Muscle of leg (tissue), 16 donors: Measurements from ENCODE around the gene SRA1. TPM values are rescaled to one million over a fixed set of nuclear protein-coding genes. Genes with fewer than 3 reads are reported as not detected.
"Not testable (repeated sequence)": the region's sequence is repeated elsewhere in the genome, so short reads cannot be mapped to it uniquely, and the experiment has no call there.

Source experiments
- DNase-seq: peaks from one replicate; pipeline ENCODE4 v3.0.0; 2013
- H3K27ac ChIP-seq: one replicate; pipeline ENCODE4 v1.5.1; 2013; ENCODE audit warnings: mild to moderate bottlenecking, low read length, control low read depth
- H3K27me3 ChIP-seq: one replicate; pipeline ENCODE4 v1.6.1; 2013; ENCODE audit warnings: low read length; ENCODE audit not compliant: control insufficient read depth, insufficient read depth
- H3K36me3 ChIP-seq: one replicate; pipeline ENCODE4 v1.6.1; 2013; ENCODE audit warnings: low read length; ENCODE audit not compliant: control insufficient read depth, insufficient read depth
- H3K4me1 ChIP-seq: one replicate; pipeline ENCODE4 v1.6.1; 2013; ENCODE audit warnings: low read length; ENCODE audit not compliant: control insufficient read depth, insufficient read depth
- H3K4me3 ChIP-seq: one replicate; pipeline ENCODE4 v1.5.1; 2013; ENCODE audit warnings: low read length, control low read depth
- H3K9me3 ChIP-seq: replicated peaks from 2 replicates; pipeline ENCODE4 v1.6.1; 2013; ENCODE audit warnings: low read depth, low read length; ENCODE audit not compliant: control insufficient read depth
- WGBS: methylation state at CpG from one replicate; pipeline ENCODE4 v1.1.5; 2013; ENCODE audit warnings: missing lambda C conversion rate; ENCODE audit not compliant: insufficient coverage; 5-methylcytosine and 5-hydroxymethylcytosine counted together
- long read RNA-seq, 11 donors: transcript quantifications; one replicate each; lab custom pipeline, GENCODE V29; 2026
- polyA plus RNA-seq, 8 donors: library from polyadenylated mRNA; unstranded; fragments of 120-200 nt; gene quantifications; one replicate each; pipeline versions ENCODE4 v1.2.1 to v1.2.3, GENCODE V29; 2013; ENCODE audit warnings: inconsistent platforms in 1 of 8, low replicate concordance in 1 of 8; ENCODE audit not compliant: insufficient read length in 8 of 8, insufficient read depth in 1 of 8
- total RNA-seq: library from RNA; stranded (reverse); fragments of 120-200 nt; gene quantifications from one replicate; pipeline ENCODE4 v1.2.4, GENCODE V29; 2013

The SRA1 gene
- total RNA-seq = 21.1 TPM
- polyA plus RNA-seq = 10 to 100 TPM; 20.6 to 28.9 (median 21.4) TPM
- long read RNA-seq, donor 1, transcript SRA1-201 (5 exons, 2,107 nt) = major isoform, 7 of 8 reads
- long read RNA-seq, donor 1, partial matches to known transcripts = 0 of 8 reads
- long read RNA-seq, donor 1, other reads (novel, unspliced or antisense) = 0 of 8 reads
- long read RNA-seq, donor 2, partial matches to known transcripts = 0 of 1 reads
- long read RNA-seq, donor 2, other reads (novel, unspliced or antisense) = 0 of 1 reads
- long read RNA-seq, donor 3, transcript SRA1-201 (5 exons, 2,107 nt) = major isoform, 10 of 12 reads
- long read RNA-seq, donor 3, partial matches to known transcripts = 0 of 12 reads
- long read RNA-seq, donor 3, other reads (novel, unspliced or antisense) = 0 of 12 reads
- long read RNA-seq, donor 4, transcript SRA1-201 (5 exons, 2,107 nt) = major isoform, 8 of 9 reads
- long read RNA-seq, donor 4, partial matches to known transcripts = 0 of 9 reads
- long read RNA-seq, donor 4, other reads (novel, unspliced or antisense) = 0 of 9 reads
- long read RNA-seq, donor 5, transcript SRA1-205 (4 exons, 1,466 nt) = minor isoform, 7 of 30 reads
- long read RNA-seq, donor 5, transcript SRA1-201 (5 exons, 2,107 nt) = major isoform, 21 of 30 reads
- long read RNA-seq, donor 5, partial matches to known transcripts = 0 of 30 reads
- long read RNA-seq, donor 5, other reads (novel, unspliced or antisense) = 0 of 30 reads
- long read RNA-seq, donor 6, transcript SRA1-201 (5 exons, 2,107 nt) = major isoform, 22 of 27 reads
- long read RNA-seq, donor 6, partial matches to known transcripts = 0 of 27 reads
- long read RNA-seq, donor 6, other reads (novel, unspliced or antisense) = 0 of 27 reads
- long read RNA-seq, donor 7, transcript SRA1-201 (5 exons, 2,107 nt) = major isoform, 16 of 20 reads
- long read RNA-seq, donor 7, partial matches to known transcripts = 0 of 20 reads
- long read RNA-seq, donor 7, other reads (novel, unspliced or antisense) = 0 of 20 reads
- long read RNA-seq, donor 8, transcript SRA1-201 (5 exons, 2,107 nt) = major isoform, 11 of 14 reads
- long read RNA-seq, donor 8, partial matches to known transcripts = 0 of 14 reads
- long read RNA-seq, donor 8, other reads (novel, unspliced or antisense) = 0 of 14 reads
- long read RNA-seq, donor 9, transcript SRA1-201 (5 exons, 2,107 nt) = major isoform, 9 of 12 reads
- long read RNA-seq, donor 9, partial matches to known transcripts = 0 of 12 reads
- long read RNA-seq, donor 9, other reads (novel, unspliced or antisense) = 0 of 12 reads
- long read RNA-seq, donor 10, transcript SRA1-201 (5 exons, 2,107 nt) = major isoform, 12 of 17 reads
- long read RNA-seq, donor 10, partial matches to known transcripts = 0 of 17 reads
- long read RNA-seq, donor 10, other reads (novel, unspliced or antisense) = 0 of 17 reads
- long read RNA-seq, donor 11, transcript SRA1-201 (5 exons, 2,107 nt) = major isoform, 10 of 12 reads
- long read RNA-seq, donor 11, partial matches to known transcripts = 0 of 12 reads
- long read RNA-seq, donor 11, other reads (novel, unspliced or antisense) = 0 of 12 reads

GRCh38 chr5:140557136-140557805 lies at the start of gene SRA1:
Gene SRA1, minus strand, starts transcription at chr5:140557473. Its CDS starts 21 bp downstream, at chr5:140557452.
- H3K4me1 ChIP-seq = peaks cover 14% of the 10 kb centered on the region
- no peaks in the 10 kb centered on the region for H3K9me3 ChIP-seq
- H3K27me3 ChIP-seq = no peaks in the 10 kb centered on the region
- peaks cover 40% of the 10 kb centered on the region for H3K36me3 ChIP-seq
- peak within 1 kb of the TSS; percentile 88 for H3K27ac ChIP-seq
- WGBS = under 1% methylated on average over 45 of the region's 46 CpGs
- peak; percentile 96 for DNase-seq
- peak within 1 kb of the TSS; percentile 54 for H3K4me3 ChIP-seq

DNA sequence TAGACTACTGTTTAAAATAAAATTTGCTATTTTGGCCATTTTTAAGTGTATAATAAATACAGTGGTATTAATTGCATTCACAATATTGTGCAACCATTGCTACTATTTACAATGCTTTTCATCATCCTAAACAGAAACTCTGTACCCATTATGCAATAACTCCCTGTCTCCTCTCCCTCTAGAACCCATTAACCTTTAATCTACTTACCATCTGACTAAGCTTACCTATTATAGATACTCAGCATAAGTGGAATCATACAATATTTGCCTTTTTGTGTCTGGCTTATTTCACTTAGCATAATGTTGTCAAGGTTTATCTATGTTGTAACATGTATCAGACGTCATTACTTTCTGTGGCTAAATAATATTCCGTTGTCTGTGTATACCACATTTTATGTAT lies 49.8 kb upstream of the SRA1 start:
- no peak for DNase-seq
- Histone ChIP-seq H3K4me1 (no peaks in the 10 kb centered on the region), H3K4me3 (no peak overlapping the region), H3K27ac (no peak overlapping the region), H3K27me3 (no peaks in the 10 kb centered on the region), H3K36me3 (no peaks in the 10 kb centered on the region), H3K9me3 (no peaks in the 10 kb centered on the region)
- no CpG with 5 or more reads among the region's 2 CpGs for WGBS

GRCh38 chr5:140605879-140606278 lies 48.6 kb upstream of the SRA1 start:
- no CpG with 5 or more reads among the region's 3 CpGs for WGBS

GRCh38 chr5:140603734-140604133 lies 46.5 kb upstream of the SRA1 start:
- DNase-seq = no peak
- Histone ChIP-seq H3K27ac (no peak overlapping the region), H3K4me1 (no peaks in the 10 kb centered on the region), H3K36me3 (no peaks in the 10 kb centered on the region), H3K9me3 (no peaks in the 10 kb centered on the region), H3K27me3 (no peaks in the 10 kb centered on the region), H3K4me3 (no peak overlapping the region)
- WGBS = no CpG with 5 or more reads among the region's 2 CpGs

More at GRCh38 chr5:140605879-140606278, 48.6 kb upstream of the SRA1 start:
- no peak for DNase-seq
- no peaks in the 10 kb centered on the region for H3K36me3 ChIP-seq
- no peak overlapping the region for H3K4me3 ChIP-seq
- no peaks in the 10 kb centered on the region for H3K27me3 ChIP-seq
- no peaks in the 10 kb centered on the region for H3K9me3 ChIP-seq
- H3K27ac ChIP-seq = no peak overlapping the region
- no peaks in the 10 kb centered on the region for H3K4me1 ChIP-seq

GRCh38 chr5:140603446-140603698 lies 46.1 kb upstream of the SRA1 start:
- not testable (repeated sequence) for H3K9me3 ChIP-seq, H3K27me3 ChIP-seq, H3K27ac ChIP-seq, H3K4me3 ChIP-seq, DNase-seq, H3K36me3 ChIP-seq, H3K4me1 ChIP-seq
- WGBS = no CpG with 5 or more reads among the region's 4 CpGs

GRCh38 chr5:140602147-140602546 lies 44.9 kb upstream of the SRA1 start:
- WGBS = 43% methylated on average over 1 of the region's 4 CpGs
- DNase-seq = no peak
- no peak overlapping the region for H3K27ac ChIP-seq
- no peaks in the 10 kb centered on the region for H3K36me3 ChIP-seq
- no peaks in the 10 kb centered on the region for H3K27me3 ChIP-seq
- H3K4me3 ChIP-seq = no peak overlapping the region
- no peaks in the 10 kb centered on the region for H3K4me1 ChIP-seq
- H3K9me3 ChIP-seq = no peaks in the 10 kb centered on the region

GRCh38 chr5:140600096-140600495 lies 42.8 kb upstream of the SRA1 start:
- no peak for DNase-seq
- Histone ChIP-seq H3K27ac (no peak overlapping the region), H3K36me3 (no peaks in the 10 kb centered on the region), H3K9me3 (no peaks in the 10 kb centered on the region), H3K4me3 (no peak overlapping the region), H3K4me1 (no peaks in the 10 kb centered on the region), H3K27me3 (no peaks in the 10 kb centered on the region)

GRCh38 chr5:140598836-140599235 lies 41.6 kb upstream of the SRA1 start:
- H3K27me3 ChIP-seq = no peaks in the 10 kb centered on the region
- DNase-seq = no peak
- H3K9me3 ChIP-seq = no peaks in the 10 kb centered on the region
- no peaks in the 10 kb centered on the region for H3K4me1 ChIP-seq
- no peak overlapping the region for H3K27ac ChIP-seq
- H3K36me3 ChIP-seq = no peaks in the 10 kb centered on the region
- no CpG with 5 or more reads among the region's 2 CpGs for WGBS
- no peak overlapping the region for H3K4me3 ChIP-seq

DNA sequence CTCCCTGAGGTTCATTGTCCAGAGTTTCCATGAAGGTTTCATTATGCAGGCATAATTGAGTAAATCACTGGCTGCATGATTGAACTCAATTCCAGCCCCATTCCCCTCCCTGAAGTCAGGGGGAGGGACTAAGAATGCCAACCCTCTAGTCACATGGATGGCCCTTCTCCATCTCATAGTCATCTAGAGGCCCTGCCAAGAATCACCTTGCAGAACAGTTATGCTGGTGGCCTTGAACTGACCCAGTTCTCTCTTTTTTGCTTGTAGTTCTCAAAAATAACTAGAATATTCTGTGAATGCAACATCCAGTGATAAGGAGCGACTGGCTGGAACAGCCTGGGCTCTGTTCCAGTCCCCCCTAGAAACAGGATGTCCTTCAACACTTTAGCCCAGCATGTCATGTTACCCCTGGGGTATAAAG lies 39.1 kb upstream of the SRA1 start:
- no peak overlapping the region for H3K27ac ChIP-seq
- no peak for DNase-seq
- no peaks in the 10 kb centered on the region for H3K9me3 ChIP-seq
- WGBS = 82% methylated on average over 1 of the region's 1 CpG
- no peaks in the 10 kb centered on the region for H3K36me3 ChIP-seq
- no peaks in the 10 kb centered on the region for H3K4me1 ChIP-seq
- H3K4me3 ChIP-seq = no peak overlapping the region
- no peaks in the 10 kb centered on the region for H3K27me3 ChIP-seq
